GM23338 (cell line): ENCODE measurements around the gene ZDHHC5.

Experiments used
- CREB1 ChIP-seq: fragments of 250-450 bp; sonication (Bioruptor Pico); IDR thresholded peaks from 2 replicates; pipeline ENCODE4 v1.5.0; 2020; ENCODE audit warnings: low read depth, mild to moderate bottlenecking, moderate library complexity
- EZH2 ChIP-seq: fragments of 200-600 bp; sonication (generic); IDR thresholded peaks from one replicate; pipeline ENCODE4 v1.8.0; 2017; ENCODE audit warnings: antibody characterized with exemption, mild to moderate bottlenecking, low read depth; ENCODE audit not compliant: unreplicated experiment
- EZH2phosphoT487 ChIP-seq: fragments of 200-600 bp; sonication (generic); IDR thresholded peaks from one replicate; pipeline ENCODE4 v1.8.1; 2018; ENCODE audit warnings: antibody characterized with exemption; ENCODE audit not compliant: unreplicated experiment
- JUNB ChIP-seq: IDR thresholded peaks from one replicate; pipeline ENCODE4 v1.6.1; 2016; ENCODE audit warnings: antibody characterized with exemption; ENCODE audit not compliant: unreplicated experiment
- NANOG ChIP-seq: IDR thresholded peaks from 2 replicates; pipeline ENCODE4 v1.6.1; 2016; ENCODE audit warnings: antibody characterized with exemption, borderline replicate concordance
- POLR2AphosphoS5 ChIP-seq: IDR thresholded peaks from 2 replicates; pipeline ENCODE4 v1.6.1; 2016; ENCODE audit warnings: antibody characterized with exemption, low read depth
- STAT1 ChIP-seq: IDR thresholded peaks from one replicate; pipeline ENCODE4 v1.6.1; 2016; ENCODE audit warnings: antibody characterized with exemption; ENCODE audit not compliant: unreplicated experiment
- ZNF331 ChIP-seq: fragments of 250-450 bp; sonication (Bioruptor Pico); IDR thresholded peaks from 2 replicates; pipeline ENCODE4 v1.5.0; 2020; ENCODE audit warnings: low read depth, mild to moderate bottlenecking, moderate library complexity
- TF ChIP-seq, protein P1 (sequence below): IDR thresholded peaks from 2 replicates; pipeline ENCODE4 v1.6.1; 2016; ENCODE audit warnings: antibody characterized with exemption
- TF ChIP-seq, protein P2 (sequence below), 2 experiments: fragments of 200-600 bp in 1 of 2; sonication (generic) in 1 of 2; conservative IDR thresholded peaks; 2 replicates each; pipeline versions ENCODE4 v1.5.1 to v1.6.1; 2016 to 2017; ENCODE audit warnings: antibody characterized with exemption in 2 of 2, low read depth in 2 of 2, mild to moderate bottlenecking in 2 of 2, moderate library complexity in 1 of 2
- TF ChIP-seq, protein P3 (sequence below): IDR thresholded peaks from one replicate; pipeline ENCODE4 v1.6.1; 2018; ENCODE audit warnings: antibody characterized with exemption; ENCODE audit not compliant: unreplicated experiment
- TF ChIP-seq, protein P4 (sequence below): fragments of 250-450 bp; sonication (Bioruptor Pico); IDR thresholded peaks from 2 replicates; pipeline ENCODE4 v1.5.0; 2020; ENCODE audit warnings: mild to moderate bottlenecking, moderate library complexity

DNA sequence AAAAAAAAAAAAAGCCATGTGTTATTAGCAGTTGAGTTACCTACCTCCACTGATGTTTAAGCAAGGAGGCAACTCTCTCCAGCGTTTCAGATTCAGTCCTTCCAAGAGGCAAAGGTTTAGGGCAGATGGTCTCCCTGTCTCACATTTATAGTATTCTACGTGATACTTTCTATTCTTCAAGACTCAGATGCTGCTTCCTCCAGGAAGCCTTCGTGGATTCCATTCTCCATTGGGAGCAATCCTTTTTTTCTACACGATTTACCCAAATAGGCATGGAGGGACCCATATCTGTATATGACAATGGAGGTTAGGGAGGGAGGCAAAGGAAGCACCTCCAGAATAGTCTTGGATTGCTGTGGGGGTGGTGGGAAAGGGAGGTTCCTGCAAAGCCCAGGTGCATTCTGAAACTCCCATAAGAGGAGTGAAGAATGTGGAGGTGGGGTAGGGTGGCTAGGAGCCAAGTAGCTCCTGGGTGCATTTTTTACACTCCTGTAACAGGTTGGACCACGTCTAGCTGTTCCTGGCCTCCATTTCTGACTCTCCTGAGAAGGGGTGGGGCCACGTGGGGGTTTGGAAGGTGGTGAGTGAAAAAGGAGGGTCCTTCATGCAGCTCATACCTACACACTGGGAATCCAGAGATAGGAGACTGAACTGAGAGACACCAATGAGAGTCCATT, 34.4 kb upstream of the ZDHHC5 start:
- TF ChIP-seq CREB1 (CRISPR knock-in tag), result no peak
- TF ChIP-seq, protein P1, sequence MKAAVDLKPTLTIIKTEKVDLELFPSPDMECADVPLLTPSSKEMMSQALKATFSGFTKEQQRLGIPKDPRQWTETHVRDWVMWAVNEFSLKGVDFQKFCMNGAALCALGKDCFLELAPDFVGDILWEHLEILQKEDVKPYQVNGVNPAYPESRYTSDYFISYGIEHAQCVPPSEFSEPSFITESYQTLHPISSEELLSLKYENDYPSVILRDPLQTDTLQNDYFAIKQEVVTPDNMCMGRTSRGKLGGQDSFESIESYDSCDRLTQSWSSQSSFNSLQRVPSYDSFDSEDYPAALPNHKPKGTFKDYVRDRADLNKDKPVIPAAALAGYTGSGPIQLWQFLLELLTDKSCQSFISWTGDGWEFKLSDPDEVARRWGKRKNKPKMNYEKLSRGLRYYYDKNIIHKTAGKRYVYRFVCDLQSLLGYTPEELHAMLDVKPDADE, result no peak
- TF ChIP-seq EZH2, result no peak
- TF ChIP-seq EZH2phosphoT487, result no peak
- TF ChIP-seq, protein P2, sequence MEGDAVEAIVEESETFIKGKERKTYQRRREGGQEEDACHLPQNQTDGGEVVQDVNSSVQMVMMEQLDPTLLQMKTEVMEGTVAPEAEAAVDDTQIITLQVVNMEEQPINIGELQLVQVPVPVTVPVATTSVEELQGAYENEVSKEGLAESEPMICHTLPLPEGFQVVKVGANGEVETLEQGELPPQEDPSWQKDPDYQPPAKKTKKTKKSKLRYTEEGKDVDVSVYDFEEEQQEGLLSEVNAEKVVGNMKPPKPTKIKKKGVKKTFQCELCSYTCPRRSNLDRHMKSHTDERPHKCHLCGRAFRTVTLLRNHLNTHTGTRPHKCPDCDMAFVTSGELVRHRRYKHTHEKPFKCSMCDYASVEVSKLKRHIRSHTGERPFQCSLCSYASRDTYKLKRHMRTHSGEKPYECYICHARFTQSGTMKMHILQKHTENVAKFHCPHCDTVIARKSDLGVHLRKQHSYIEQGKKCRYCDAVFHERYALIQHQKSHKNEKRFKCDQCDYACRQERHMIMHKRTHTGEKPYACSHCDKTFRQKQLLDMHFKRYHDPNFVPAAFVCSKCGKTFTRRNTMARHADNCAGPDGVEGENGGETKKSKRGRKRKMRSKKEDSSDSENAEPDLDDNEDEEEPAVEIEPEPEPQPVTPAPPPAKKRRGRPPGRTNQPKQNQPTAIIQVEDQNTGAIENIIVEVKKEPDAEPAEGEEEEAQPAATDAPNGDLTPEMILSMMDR (conservative IDR thresholded peaks at IDR 0.05; ENCODE audit: low read depth in 2 of 2), result no peak
- no peak for TF ChIP-seq JUNB
- no peak for TF ChIP-seq POLR2AphosphoS5
- TF ChIP-seq, protein P3, sequence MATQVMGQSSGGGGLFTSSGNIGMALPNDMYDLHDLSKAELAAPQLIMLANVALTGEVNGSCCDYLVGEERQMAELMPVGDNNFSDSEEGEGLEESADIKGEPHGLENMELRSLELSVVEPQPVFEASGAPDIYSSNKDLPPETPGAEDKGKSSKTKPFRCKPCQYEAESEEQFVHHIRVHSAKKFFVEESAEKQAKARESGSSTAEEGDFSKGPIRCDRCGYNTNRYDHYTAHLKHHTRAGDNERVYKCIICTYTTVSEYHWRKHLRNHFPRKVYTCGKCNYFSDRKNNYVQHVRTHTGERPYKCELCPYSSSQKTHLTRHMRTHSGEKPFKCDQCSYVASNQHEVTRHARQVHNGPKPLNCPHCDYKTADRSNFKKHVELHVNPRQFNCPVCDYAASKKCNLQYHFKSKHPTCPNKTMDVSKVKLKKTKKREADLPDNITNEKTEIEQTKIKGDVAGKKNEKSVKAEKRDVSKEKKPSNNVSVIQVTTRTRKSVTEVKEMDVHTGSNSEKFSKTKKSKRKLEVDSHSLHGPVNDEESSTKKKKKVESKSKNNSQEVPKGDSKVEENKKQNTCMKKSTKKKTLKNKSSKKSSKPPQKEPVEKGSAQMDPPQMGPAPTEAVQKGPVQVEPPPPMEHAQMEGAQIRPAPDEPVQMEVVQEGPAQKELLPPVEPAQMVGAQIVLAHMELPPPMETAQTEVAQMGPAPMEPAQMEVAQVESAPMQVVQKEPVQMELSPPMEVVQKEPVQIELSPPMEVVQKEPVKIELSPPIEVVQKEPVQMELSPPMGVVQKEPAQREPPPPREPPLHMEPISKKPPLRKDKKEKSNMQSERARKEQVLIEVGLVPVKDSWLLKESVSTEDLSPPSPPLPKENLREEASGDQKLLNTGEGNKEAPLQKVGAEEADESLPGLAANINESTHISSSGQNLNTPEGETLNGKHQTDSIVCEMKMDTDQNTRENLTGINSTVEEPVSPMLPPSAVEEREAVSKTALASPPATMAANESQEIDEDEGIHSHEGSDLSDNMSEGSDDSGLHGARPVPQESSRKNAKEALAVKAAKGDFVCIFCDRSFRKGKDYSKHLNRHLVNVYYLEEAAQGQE, result no peak
- no peak for TF ChIP-seq NANOG
- no peak for TF ChIP-seq STAT1
- TF ChIP-seq ZNF331 (CRISPR knock-in tag), result no peak
- TF ChIP-seq, protein P4, sequence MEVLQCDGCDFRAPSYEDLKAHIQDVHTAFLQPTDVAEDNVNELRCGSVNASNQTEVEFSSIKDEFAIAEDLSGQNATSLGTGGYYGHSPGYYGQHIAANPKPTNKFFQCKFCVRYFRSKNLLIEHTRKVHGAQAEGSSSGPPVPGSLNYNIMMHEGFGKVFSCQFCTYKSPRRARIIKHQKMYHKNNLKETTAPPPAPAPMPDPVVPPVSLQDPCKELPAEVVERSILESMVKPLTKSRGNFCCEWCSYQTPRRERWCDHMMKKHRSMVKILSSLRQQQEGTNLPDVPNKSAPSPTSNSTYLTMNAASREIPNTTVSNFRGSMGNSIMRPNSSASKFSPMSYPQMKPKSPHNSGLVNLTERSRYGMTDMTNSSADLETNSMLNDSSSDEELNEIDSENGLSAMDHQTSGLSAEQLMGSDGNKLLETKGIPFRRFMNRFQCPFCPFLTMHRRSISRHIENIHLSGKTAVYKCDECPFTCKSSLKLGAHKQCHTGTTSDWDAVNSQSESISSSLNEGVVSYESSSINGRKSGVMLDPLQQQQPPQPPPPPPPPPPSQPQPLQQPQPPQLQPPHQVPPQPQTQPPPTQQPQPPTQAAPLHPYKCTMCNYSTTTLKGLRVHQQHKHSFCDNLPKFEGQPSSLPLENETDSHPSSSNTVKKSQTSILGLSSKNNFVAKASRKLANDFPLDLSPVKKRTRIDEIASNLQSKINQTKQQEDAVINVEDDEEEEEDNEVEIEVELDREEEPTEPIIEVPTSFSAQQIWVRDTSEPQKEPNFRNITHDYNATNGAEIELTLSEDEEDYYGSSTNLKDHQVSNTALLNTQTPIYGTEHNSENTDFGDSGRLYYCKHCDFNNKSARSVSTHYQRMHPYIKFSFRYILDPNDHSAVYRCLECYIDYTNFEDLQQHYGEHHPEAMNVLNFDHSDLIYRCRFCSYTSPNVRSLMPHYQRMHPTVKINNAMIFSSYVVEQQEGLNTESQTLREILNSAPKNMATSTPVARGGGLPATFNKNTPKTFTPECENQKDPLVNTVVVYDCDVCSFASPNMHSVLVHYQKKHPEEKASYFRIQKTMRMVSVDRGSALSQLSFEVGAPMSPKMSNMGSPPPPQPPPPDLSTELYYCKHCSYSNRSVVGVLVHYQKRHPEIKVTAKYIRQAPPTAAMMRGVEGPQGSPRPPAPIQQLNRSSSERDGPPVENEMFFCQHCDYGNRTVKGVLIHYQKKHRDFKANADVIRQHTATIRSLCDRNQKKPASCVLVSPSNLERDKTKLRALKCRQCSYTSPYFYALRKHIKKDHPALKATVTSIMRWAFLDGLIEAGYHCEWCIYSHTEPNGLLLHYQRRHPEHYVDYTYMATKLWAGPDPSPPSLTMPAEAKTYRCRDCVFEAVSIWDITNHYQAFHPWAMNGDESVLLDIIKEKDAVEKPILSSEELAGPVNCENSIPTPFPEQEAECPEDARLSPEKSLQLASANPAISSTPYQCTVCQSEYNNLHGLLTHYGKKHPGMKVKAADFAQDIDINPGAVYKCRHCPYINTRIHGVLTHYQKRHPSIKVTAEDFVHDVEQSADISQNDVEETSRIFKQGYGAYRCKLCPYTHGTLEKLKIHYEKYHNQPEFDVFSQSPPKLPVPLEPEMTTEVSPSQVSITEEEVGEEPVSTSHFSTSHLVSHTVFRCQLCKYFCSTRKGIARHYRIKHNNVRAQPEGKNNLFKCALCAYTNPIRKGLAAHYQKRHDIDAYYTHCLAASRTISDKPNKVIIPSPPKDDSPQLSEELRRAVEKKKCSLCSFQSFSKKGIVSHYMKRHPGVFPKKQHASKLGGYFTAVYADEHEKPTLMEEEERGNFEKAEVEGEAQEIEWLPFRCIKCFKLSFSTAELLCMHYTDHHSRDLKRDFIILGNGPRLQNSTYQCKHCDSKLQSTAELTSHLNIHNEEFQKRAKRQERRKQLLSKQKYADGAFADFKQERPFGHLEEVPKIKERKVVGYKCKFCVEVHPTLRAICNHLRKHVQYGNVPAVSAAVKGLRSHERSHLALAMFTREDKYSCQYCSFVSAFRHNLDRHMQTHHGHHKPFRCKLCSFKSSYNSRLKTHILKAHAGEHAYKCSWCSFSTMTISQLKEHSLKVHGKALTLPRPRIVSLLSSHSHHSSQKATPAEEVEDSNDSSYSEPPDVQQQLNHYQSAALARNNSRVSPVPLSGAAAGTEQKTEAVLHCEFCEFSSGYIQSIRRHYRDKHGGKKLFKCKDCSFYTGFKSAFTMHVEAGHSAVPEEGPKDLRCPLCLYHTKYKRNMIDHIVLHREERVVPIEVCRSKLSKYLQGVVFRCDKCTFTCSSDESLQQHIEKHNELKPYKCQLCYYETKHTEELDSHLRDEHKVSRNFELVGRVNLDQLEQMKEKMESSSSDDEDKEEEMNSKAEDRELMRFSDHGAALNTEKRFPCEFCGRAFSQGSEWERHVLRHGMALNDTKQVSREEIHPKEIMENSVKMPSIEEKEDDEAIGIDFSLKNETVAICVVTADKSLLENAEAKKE (CRISPR knock-in tag), result no peak
